ENCODE measurements around the gene BATF3.

- TF ChIP-seq CTCF (IDR thresholded peaks at IDR 0.05) (no peak), POLR2A (IDR thresholded peaks at IDR 0.05) (no peak)
Observed at GRCh38 chr1:212637902-212638301, 61.7 kb downstream of the BATF3 start.
